Transverse colon (tissue), 4 donors: ENCODE results near the gene SLFN5.

Experiments
- CTCF ChIP-seq, 5 experiments: fragments of 200-600 bp in 3 of 5; fragments of 450-650 bp in 2 of 5; sonication (generic) in 3 of 5; IDR thresholded peaks; 1 replicate in 2 of 5; 2 replicates in 3 of 5; pipeline ENCODE4 v1.5.1; 2016 to 2017; ENCODE audit warnings: antibody characterized with exemption in 5 of 5, inconsistent platforms in 3 of 5, mild to moderate bottlenecking in 2 of 5, moderate library complexity in 1 of 5
- EP300 ChIP-seq: sonication (generic); formaldehyde crosslinking; IDR thresholded peaks from one replicate; pipeline ENCODE4 v1.6.1; 2017; ENCODE audit warnings: antibody characterized with exemption, low read depth
- POLR2A ChIP-seq: fragments of 450-650 bp; IDR thresholded peaks from one replicate; pipeline ENCODE4 v1.6.1; 2016; ENCODE audit warnings: antibody characterized with exemption, mild to moderate bottlenecking, moderate library complexity
- POLR2AphosphoS5 ChIP-seq, 3 donors: sonication (generic); formaldehyde crosslinking; IDR thresholded peaks; one replicate each; pipeline ENCODE4 v1.6.1; 2016; ENCODE audit warnings: antibody characterized with exemption in 3 of 3

GRCh38 chr17:35286120-35286781, 43.4 kb downstream of the SLFN5 start:
- TF ChIP-seq CTCF (IDR thresholded peaks at IDR 0.05) (no peak), EP300 (no peak), POLR2AphosphoS5 (IDR thresholded peaks at IDR 0.05) (no peak), POLR2A (no peak)
